ENCODE results near the gene DIPK1C. TPM values are rescaled to one million over a fixed set of nuclear protein-coding genes. Genes with fewer than 3 reads are reported as not detected.
A peak's percentile ranks its signal among the peaks of the same experiment; 100 is the strongest.

DIPK1C gene
- total and polyA plus RNA-seq, 9 of the 15 experiments (the other 6 are each of a cell fraction or from before 2014, with no cell fraction given): 0.04 to 0.32 (median 0.15) TPM; not detected in 2

DNA sequence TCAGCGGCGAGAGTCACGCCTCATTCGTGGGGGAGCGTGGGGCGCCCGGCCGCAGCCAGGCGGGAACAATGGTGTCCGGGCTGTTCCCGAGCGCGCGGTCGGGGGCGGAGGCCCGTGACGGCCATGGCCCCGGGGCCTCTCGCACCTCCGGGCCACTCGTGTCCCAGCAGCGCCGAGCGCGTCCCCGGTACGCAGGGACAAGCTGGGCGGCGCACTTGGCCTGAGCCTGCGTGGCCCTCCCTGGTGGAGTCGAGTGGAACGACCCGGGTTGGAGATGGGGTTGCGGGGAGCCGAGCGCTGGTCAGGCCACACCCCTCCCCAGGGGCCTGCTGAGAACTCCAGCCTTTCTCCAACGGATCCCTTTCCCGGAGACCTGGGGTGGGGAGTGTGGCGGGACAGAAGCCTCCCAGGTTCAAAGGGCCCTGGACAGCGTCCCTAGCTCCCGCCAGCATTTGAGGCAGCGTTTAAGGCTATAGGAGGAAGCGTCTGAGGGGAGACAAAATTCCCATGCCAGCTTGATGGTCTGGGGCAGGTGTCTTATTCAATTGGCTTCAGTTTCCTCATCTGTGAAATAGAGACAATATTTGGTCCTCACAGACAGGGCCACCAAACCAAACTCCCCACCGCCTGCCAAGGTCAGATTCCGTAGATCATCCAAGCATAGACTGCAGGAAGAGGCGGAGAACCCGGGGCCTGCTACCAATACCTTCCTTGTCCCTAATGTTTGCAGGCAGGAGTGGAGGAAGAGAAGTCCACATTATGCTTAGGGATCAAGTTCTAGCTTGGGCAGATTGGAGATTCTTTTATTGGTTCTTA is 39.6 kb upstream of the DIPK1C start (continued):
- TF ChIP-seq NR2C2 (CRISPR knock-in tag; IDR thresholded peaks at IDR 0.05) (no peak; the same call in 1 of the 2 replicates), NR2C2 (tag; IDR thresholded peaks at IDR 0.05) (peak; percentile 78), STAG1 (CRISPR knock-in tag; IDR thresholded peaks at IDR 0.05; ENCODE audit: borderline replicate concordance) (no peak), TBL1XR1 (IDR thresholded peaks at IDR 0.05; ENCODE audit: low read length in 2 of 2) (no peak), YY1 (IDR thresholded peaks at IDR 0.05; ENCODE audit: borderline replicate concordance in 1 of 3, control insufficient read depth in 1 of 3, extremely low read depth in 1 of 3, insufficient read depth in 3 of 3, insufficient read length in 1 of 3, insufficient replicate concordance in 2 of 3, low read depth in 1 of 3, low read length in 2 of 3) (peak in 2 of 3 experiments; percentile 19 to 71), SUPT5H (IDR thresholded peaks at IDR 0.05) (peak; percentile 11; the same call in 1 of the 2 replicates), HMGN3 (IDR thresholded peaks at IDR 0.05; ENCODE audit: borderline replicate concordance, extremely low read depth, insufficient read length, low read depth, low read length) (no peak), ZNF780A (CRISPR knock-in tag; IDR thresholded peaks at IDR 0.05) (no peak), THRAP3 (IDR thresholded peaks at IDR 0.05; ENCODE audit: borderline replicate concordance) (no peak), RBBP5 (IDR thresholded peaks at IDR 0.05; ENCODE audit: borderline replicate concordance, insufficient read depth, low read length, poor library complexity, severe bottlenecking) (peak; percentile 39), NRF1 (conservative IDR thresholded peaks at IDR 0.05 in 1 of 2, IDR thresholded peaks at IDR 0.05 in 1 of 2) (peak; percentile 78 to 80), RBFOX2 (IDR thresholded peaks at IDR 0.05; ENCODE audit: low read depth, low read length) (peak; percentile 78)
- TF ChIP-seq, protein P1, sequence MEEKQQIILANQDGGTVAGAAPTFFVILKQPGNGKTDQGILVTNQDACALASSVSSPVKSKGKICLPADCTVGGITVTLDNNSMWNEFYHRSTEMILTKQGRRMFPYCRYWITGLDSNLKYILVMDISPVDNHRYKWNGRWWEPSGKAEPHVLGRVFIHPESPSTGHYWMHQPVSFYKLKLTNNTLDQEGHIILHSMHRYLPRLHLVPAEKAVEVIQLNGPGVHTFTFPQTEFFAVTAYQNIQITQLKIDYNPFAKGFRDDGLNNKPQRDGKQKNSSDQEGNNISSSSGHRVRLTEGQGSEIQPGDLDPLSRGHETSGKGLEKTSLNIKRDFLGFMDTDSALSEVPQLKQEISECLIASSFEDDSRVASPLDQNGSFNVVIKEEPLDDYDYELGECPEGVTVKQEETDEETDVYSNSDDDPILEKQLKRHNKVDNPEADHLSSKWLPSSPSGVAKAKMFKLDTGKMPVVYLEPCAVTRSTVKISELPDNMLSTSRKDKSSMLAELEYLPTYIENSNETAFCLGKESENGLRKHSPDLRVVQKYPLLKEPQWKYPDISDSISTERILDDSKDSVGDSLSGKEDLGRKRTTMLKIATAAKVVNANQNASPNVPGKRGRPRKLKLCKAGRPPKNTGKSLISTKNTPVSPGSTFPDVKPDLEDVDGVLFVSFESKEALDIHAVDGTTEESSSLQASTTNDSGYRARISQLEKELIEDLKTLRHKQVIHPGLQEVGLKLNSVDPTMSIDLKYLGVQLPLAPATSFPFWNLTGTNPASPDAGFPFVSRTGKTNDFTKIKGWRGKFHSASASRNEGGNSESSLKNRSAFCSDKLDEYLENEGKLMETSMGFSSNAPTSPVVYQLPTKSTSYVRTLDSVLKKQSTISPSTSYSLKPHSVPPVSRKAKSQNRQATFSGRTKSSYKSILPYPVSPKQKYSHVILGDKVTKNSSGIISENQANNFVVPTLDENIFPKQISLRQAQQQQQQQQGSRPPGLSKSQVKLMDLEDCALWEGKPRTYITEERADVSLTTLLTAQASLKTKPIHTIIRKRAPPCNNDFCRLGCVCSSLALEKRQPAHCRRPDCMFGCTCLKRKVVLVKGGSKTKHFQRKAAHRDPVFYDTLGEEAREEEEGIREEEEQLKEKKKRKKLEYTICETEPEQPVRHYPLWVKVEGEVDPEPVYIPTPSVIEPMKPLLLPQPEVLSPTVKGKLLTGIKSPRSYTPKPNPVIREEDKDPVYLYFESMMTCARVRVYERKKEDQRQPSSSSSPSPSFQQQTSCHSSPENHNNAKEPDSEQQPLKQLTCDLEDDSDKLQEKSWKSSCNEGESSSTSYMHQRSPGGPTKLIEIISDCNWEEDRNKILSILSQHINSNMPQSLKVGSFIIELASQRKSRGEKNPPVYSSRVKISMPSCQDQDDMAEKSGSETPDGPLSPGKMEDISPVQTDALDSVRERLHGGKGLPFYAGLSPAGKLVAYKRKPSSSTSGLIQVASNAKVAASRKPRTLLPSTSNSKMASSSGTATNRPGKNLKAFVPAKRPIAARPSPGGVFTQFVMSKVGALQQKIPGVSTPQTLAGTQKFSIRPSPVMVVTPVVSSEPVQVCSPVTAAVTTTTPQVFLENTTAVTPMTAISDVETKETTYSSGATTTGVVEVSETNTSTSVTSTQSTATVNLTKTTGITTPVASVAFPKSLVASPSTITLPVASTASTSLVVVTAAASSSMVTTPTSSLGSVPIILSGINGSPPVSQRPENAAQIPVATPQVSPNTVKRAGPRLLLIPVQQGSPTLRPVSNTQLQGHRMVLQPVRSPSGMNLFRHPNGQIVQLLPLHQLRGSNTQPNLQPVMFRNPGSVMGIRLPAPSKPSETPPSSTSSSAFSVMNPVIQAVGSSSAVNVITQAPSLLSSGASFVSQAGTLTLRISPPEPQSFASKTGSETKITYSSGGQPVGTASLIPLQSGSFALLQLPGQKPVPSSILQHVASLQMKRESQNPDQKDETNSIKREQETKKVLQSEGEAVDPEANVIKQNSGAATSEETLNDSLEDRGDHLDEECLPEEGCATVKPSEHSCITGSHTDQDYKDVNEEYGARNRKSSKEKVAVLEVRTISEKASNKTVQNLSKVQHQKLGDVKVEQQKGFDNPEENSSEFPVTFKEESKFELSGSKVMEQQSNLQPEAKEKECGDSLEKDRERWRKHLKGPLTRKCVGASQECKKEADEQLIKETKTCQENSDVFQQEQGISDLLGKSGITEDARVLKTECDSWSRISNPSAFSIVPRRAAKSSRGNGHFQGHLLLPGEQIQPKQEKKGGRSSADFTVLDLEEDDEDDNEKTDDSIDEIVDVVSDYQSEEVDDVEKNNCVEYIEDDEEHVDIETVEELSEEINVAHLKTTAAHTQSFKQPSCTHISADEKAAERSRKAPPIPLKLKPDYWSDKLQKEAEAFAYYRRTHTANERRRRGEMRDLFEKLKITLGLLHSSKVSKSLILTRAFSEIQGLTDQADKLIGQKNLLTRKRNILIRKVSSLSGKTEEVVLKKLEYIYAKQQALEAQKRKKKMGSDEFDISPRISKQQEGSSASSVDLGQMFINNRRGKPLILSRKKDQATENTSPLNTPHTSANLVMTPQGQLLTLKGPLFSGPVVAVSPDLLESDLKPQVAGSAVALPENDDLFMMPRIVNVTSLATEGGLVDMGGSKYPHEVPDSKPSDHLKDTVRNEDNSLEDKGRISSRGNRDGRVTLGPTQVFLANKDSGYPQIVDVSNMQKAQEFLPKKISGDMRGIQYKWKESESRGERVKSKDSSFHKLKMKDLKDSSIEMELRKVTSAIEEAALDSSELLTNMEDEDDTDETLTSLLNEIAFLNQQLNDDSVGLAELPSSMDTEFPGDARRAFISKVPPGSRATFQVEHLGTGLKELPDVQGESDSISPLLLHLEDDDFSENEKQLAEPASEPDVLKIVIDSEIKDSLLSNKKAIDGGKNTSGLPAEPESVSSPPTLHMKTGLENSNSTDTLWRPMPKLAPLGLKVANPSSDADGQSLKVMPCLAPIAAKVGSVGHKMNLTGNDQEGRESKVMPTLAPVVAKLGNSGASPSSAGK (IDR thresholded peaks at IDR 0.05): peak; percentile 18; the same call in 1 of the 2 replicates
